Type B pancreatic cell (in vitro differentiated cells): ENCODE measurements around the gene NAB2. TPM values are rescaled to one million over a fixed set of nuclear protein-coding genes. Genes with fewer than 3 reads are reported as not detected.

ENCODE experiments used
- DNase-seq: peaks from one replicate; pipeline ENCODE4 v3.0.0; 2021; ENCODE audit warnings: mixed read lengths; ENCODE audit not compliant: unreplicated experiment; ENCODE audit errors: extremely low spot score
- H3K27ac Mint-ChIP-seq: 2 replicates; pipeline ENCODE4 v1.8.0; 2021; ENCODE audit warnings: mild to moderate bottlenecking, mixed read lengths
- H3K27me3 Mint-ChIP-seq: 2 replicates; pipeline ENCODE4 v1.8.0; 2021; ENCODE audit warnings: mixed read lengths
- H3K36me3 Mint-ChIP-seq: 2 replicates; pipeline ENCODE4 v1.8.0; 2021; ENCODE audit warnings: mixed read lengths
- H3K4me1 Mint-ChIP-seq: one replicate; pipeline ENCODE4 v1.8.0; 2021; ENCODE audit warnings: mixed read lengths; ENCODE audit not compliant: unreplicated experiment
- H3K4me3 Mint-ChIP-seq: 2 replicates; pipeline ENCODE4 v1.8.0; 2021; ENCODE audit warnings: mild to moderate bottlenecking, mixed read lengths
- H3K9me3 Mint-ChIP-seq: 2 replicates; pipeline ENCODE4 v1.8.0; 2021; ENCODE audit warnings: mixed read lengths
- total RNA-seq: library from RNA; stranded (reverse); gene quantifications from 2 replicates; pipeline ENCODE4 v1.2.1, GENCODE V29; 2021; ENCODE audit warnings: low replicate concordance
- TF ChIP-seq, protein P1 (sequence below): fragments of 200-600 bp; sonication (generic); conservative IDR thresholded peaks from 2 replicates; pipeline ENCODE4 v1.5.0; 2021; ENCODE audit warnings: antibody characterized with exemption, mild to moderate bottlenecking

Gene NAB2
- total RNA-seq, 1 donor from 2014 or later = 48.3 TPM

DNA sequence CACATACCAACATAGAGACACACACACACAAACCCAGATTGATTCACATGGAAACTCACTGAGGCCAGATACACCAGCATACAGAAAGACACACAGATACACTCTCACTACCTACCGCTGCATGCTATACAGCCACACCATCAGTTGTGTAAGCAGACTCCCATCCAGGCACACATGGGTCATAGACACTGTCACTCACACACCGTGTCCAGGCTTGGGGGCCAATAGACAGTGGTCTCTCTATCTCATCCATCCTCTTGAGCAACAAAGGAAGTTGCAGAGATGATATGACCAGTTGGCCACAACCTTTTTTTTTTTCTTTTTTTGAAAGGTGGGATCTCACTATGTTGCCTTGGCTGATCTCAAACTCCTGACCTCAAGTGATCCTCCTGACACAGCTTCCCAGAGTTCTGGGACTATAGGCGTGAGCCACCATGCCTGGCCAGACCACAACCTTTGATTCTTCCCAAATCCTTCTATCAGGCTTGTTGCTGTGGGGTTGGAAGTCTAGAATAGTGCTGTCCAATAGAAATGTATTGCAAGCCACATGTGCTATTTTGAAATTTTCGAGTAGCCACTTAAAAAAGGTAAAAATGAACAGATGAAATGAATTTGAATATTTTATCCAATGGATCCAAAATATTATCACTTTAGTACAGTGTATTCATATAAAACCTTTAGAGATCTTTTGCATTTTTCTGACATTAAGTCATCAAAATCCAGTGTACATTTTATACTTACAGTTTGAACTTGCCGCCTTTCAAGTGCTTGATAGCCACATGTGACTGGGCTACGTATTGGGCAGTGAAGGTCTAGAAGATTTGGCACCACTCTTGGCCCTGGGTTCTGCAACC is 51.1 kb downstream of the NAB2 start:
- Mint-ChIP-seq H3K27ac (peak overlapping the region; percentile 12), H3K36me3 (peaks cover 29% of the 10 kb centered on the region), H3K9me3 (no peaks in the 10 kb centered on the region), H3K4me1 (peaks cover 39% of the 10 kb centered on the region), H3K4me3 (no peak overlapping the region), H3K27me3 (no peaks in the 10 kb centered on the region)
- TF ChIP-seq, protein P1, sequence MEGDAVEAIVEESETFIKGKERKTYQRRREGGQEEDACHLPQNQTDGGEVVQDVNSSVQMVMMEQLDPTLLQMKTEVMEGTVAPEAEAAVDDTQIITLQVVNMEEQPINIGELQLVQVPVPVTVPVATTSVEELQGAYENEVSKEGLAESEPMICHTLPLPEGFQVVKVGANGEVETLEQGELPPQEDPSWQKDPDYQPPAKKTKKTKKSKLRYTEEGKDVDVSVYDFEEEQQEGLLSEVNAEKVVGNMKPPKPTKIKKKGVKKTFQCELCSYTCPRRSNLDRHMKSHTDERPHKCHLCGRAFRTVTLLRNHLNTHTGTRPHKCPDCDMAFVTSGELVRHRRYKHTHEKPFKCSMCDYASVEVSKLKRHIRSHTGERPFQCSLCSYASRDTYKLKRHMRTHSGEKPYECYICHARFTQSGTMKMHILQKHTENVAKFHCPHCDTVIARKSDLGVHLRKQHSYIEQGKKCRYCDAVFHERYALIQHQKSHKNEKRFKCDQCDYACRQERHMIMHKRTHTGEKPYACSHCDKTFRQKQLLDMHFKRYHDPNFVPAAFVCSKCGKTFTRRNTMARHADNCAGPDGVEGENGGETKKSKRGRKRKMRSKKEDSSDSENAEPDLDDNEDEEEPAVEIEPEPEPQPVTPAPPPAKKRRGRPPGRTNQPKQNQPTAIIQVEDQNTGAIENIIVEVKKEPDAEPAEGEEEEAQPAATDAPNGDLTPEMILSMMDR = no peak
- DNase-seq = no peak

DNA sequence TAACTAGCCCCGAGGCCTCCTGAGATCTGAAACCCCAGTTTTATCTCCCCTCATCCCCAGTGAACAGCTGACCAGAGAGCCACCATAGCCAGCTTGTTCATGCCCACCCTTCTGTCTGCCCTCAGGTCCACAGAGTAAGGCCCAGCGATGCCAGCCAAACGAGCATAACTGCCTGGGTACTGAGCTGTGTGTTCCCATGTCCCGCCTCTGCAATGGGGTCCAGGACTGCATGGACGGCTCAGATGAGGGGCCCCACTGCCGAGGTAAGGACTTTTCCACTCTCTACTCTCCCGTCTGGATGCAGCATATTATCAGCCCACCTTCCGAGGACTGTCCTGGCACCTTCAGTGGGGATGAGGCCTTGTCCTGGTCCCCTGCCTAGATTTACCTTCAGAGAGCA is 52.3 kb downstream of the NAB2 start:
- Mint-ChIP-seq H3K4me1 (peaks cover 42% of the 10 kb centered on the region), H3K9me3 (no peaks in the 10 kb centered on the region), H3K27ac (no peak overlapping the region), H3K27me3 (no peaks in the 10 kb centered on the region), H3K4me3 (no peak overlapping the region), H3K36me3 (peaks cover 35% of the 10 kb centered on the region)
- no peak for DNase-seq
- TF ChIP-seq, protein P1 = no peak

DNA sequence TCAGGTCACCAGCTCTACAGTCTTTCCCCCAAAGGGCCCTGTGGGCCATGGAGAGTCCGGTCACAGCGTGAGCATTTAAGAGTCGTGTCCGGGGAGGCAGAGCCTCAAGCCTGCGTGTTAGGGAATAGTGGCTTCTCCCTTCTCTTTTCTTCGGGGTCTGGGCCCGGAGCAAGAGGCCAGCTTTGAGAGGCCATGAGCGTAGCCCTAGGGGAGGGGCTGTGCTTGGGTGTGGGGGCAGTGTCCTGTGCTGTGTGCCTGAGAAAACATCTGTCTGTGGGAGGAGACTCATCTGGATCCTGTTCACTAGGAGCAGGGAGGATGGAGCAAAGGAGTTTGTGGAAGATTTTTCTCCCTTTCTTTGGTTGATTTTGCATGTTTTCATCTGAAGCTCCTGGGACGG is 53.2 kb downstream of the NAB2 start:
- TF ChIP-seq, protein P1 = no peak
- Mint-ChIP-seq H3K27ac (peak overlapping the region; percentile 23), H3K9me3 (no peaks in the 10 kb centered on the region), H3K36me3 (peaks cover 35% of the 10 kb centered on the region), H3K4me1 (peaks cover 43% of the 10 kb centered on the region), H3K4me3 (no peak overlapping the region), H3K27me3 (no peaks in the 10 kb centered on the region)
- DNase-seq = no peak

DNA sequence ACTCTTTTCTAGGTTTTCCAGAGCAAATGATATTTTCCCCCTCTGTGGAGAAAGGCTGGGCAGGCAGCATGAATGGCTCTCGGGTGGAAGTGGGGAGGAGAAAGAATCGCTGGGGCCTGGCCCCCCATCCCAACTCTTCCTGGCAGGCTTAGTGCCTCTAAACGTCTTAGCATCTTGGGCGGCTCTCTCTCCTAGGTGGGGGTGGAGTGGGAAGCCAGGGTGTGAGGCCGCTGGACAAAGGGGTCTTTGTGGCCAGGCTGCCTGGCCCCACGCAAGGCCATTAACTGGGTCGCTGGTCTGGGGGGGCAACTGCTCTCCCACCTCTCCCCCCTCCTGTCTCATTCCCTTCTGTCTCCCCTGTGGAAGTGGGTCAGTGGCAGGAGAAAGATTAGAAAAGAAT is 53.8 kb downstream of the NAB2 start:
- DNase-seq = no peak
- H3K27me3 Mint-ChIP-seq = no peaks in the 10 kb centered on the region
- H3K4me1 Mint-ChIP-seq = peaks cover 49% of the 10 kb centered on the region
- TF ChIP-seq, protein P1 = no peak
- peaks cover 35% of the 10 kb centered on the region for H3K36me3 Mint-ChIP-seq
- no peaks in the 10 kb centered on the region for H3K9me3 Mint-ChIP-seq
- H3K27ac Mint-ChIP-seq = no peak overlapping the region
- H3K4me3 Mint-ChIP-seq = no peak overlapping the region

DNA sequence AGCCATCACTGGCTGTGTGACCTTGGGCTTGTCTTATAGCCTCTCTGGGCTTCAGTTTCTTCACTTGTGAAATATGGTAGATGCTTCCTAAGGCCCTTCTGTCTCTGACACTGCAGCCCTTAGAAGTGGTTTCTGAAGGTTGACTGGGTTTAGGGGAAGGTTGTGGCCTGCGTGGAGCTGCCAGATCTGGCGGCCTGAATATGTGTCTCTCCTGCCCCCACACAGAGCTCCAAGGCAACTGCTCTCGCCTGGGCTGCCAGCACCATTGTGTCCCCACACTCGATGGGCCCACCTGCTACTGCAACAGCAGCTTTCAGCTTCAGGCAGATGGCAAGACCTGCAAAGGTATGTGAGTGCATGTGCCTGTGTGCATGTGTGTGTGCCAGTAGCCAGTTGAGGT is 54.5 kb downstream of the NAB2 start:
- Mint-ChIP-seq H3K36me3 (peaks cover 33% of the 10 kb centered on the region), H3K27me3 (no peaks in the 10 kb centered on the region), H3K9me3 (no peaks in the 10 kb centered on the region), H3K4me3 (no peak overlapping the region), H3K27ac (no peak overlapping the region), H3K4me1 (peaks cover 54% of the 10 kb centered on the region)
- DNase-seq = no peak
- TF ChIP-seq, protein P1 = no peak

Other genes with a start within 250 kb of the NAB2 start
- gene SDR9C7, start 154.7 kb upstream of the NAB2 start, total RNA-seq = 0.22 and 0.26 TPM in 2 replicates
- 0.43 and 0.68 TPM in 2 replicates for gene RDH16, start 131.5 kb upstream of the NAB2 start, total RNA-seq
- gene ZBTB39, start 82.6 kb upstream of the NAB2 start, total RNA-seq = 13.2 and 18.1 TPM in 2 replicates
- gene TAC3, start 72.6 kb upstream of the NAB2 start, total RNA-seq = 2.9 and 3.1 TPM in 2 replicates
- gene MYO1A, start 39.0 kb upstream of the NAB2 start, total RNA-seq = 4.3 and 19.4 TPM in 2 replicates
- gene NEMP1, start 10.3 kb upstream of the NAB2 start, total RNA-seq = 17.4 and 32.0 TPM in 2 replicates
- 83.4 and 167 TPM in 2 replicates for gene STAT6, start 22.2 kb downstream of the NAB2 start, total RNA-seq
- 96.4 and 138 TPM in 2 replicates for gene LRP1, start 39.4 kb downstream of the NAB2 start, total RNA-seq
- gene LRP1-AS, start 58.5 kb downstream of the NAB2 start, total RNA-seq = not detected in 2 replicates
- gene NXPH4, start 127.7 kb downstream of the NAB2 start, total RNA-seq = 15.1 and 45.5 TPM in 2 replicates
- 108 and 131 TPM in 2 replicates for gene SHMT2, start 140.6 kb downstream of the NAB2 start, total RNA-seq
- gene STAC3, start 162.1 kb downstream of the NAB2 start, total RNA-seq = 1.6 and 4.8 TPM in 2 replicates